Embryonic facial prominence (tissue), 1 donor: Measurements from ENCODE around the gene SLC13A2.
"Not testable (repeated sequence)": the region's sequence is repeated elsewhere in the genome, so short reads cannot be mapped to it uniquely, and the experiment has no call there.

ENCODE experiments used
- DNase-seq: peaks from one replicate; pipeline ENCODE4 v3.0.0-alpha.2; 2016; ENCODE audit errors: extremely low spot score

The SLC13A2 gene, protein sequence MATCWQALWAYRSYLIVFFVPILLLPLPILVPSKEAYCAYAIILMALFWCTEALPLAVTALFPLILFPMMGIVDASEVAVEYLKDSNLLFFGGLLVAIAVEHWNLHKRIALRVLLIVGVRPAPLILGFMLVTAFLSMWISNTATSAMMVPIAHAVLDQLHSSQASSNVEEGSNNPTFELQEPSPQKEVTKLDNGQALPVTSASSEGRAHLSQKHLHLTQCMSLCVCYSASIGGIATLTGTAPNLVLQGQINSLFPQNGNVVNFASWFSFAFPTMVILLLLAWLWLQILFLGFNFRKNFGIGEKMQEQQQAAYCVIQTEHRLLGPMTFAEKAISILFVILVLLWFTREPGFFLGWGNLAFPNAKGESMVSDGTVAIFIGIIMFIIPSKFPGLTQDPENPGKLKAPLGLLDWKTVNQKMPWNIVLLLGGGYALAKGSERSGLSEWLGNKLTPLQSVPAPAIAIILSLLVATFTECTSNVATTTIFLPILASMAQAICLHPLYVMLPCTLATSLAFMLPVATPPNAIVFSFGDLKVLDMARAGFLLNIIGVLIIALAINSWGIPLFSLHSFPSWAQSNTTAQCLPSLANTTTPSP

DNA sequence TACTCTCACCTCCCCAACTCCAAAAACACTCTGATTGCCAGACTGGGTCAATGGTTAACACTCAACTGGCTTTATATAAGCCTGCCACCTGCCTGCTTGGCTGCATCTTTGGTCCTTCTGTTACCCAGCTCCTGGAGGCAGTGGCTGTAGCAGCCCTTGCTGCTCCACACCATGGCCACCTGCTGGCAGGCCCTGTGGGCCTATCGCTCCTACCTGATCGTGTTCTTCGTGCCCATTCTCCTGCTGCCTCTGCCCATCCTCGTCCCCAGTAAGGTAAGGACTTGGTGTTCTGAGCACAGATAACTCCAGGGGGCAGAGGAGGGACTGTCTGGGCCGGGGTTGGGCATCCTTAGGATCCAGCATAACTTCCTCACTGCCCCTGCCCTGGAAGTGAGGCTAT, at the start of gene SLC13A2:
Gene SLC13A2 (plus strand): TSS at position 103 of the 400 bp plus-strand sequence. CDS start 69 bp downstream, at position 172.
- DNase-seq: no peak

DNA sequence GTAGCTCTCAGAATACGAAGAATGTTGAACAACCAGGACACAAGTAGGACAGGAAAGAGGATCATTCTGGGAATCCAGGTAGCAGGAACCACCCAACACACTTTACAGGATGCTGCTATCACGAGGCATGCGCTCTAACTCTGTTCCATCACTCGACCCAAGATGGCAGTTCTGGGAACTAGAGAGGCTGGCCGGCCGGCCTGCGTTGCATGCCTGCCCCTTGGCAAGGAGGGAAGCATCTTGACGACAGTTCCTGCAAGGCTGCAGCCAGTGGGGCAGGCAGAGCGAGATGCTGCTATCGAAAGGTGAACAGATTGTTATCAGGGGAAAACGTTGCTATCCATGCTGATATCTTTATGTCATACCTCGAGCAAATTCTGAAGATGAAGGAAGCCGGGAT, 48.2 kb upstream of the SLC13A2 start:
- no peak for DNase-seq

DNA sequence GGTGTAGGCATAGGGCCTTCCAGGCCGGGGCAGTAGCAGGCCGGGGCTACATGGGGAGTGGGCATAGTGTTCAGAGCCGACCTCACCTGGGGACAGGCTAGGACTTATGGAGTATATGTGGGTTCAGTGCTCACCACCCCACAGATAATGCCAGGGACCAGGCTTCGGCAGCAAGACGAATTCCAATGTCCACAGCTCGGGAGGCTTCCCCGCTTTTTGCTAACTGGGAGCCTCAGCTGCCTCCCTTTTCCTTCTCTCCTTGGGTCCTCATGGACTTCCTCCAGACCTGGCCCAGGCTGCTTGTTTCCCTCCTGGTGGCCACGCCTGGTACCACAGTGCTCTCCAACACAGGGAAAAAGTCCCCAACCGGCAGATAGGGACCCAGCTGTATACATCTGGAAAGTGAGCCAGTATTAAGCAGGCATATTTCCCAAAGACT, 47.3 kb upstream of the SLC13A2 start:
- DNase-seq: no peak

DNA sequence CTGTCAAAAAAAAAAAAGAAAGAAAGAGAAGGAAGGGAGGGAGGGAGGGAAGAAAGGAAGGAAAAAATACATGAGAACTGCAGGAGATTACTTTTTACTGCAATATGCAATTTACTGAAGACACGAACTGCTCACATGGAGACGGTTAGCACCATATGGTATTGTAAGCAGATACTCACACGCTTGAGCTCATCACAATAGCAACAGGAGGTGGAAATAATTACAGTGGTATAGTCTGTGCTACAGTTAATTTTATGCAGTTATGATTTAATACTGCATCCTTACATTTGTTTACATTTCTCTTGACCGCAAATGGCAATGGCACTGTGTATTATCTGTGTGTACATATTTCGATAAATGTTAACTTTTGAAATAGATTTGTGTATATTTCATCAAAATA, 46.1 kb upstream of the SLC13A2 start:
- DNase-seq: no peak

DNA sequence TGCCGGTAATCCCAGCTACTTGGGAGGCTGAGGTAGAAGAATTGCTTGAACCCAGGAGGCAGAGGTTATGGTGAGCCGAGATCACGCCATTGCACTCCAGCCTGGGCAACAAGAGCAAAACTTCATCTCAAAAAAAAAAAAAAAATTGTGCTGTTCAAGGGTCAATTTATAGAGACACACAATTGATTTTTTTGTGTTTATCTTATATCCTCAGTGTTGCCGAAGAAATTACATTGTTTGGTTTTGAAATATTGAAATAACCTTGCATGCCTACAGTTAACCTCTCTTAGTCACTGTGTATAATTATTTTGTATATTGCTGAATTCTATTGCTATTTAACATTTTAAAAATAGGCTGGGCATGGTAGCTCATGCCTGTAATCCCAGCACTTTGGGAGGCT, 45.5 kb upstream of the SLC13A2 start:
- not testable (repeated sequence) for DNase-seq

DNA sequence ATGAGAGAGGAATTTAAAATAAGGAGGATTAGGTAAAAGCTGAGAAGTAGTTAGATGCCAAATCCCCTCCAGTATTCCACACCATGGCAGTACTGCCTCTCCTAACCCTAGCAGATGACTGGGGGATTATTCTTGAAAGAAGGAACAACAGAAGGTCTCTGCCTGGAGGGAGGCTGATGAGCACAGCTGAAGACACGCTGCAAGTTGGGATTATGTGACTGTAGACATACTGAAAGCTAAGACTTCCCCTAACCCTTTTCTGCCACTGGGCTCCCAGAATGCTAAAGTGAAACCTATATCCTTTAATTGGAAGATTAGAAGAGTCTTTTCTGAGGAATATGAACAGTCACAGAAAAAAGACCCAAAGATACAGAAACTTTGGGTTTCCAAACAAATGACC, 39.7 kb upstream of the SLC13A2 start:
- DNase-seq: no peak

DNA sequence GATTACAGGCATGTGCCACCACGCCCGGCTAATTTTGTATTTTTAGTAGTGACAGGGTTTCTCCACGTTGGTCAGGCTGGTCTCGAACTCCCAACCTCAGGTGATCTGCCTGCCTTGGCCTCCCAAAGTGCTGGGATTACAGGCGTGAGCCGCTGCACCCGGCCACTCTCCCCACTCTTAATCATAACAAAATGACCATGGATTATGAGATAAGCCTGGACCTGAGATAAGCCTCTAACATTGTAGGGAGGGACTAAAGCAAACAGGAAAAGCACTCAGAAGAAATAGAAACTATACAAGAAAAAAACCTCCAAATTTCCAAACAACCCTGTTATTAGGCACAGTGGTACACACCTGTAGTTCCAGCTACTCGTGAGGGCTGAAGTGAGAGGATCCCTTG, 39.1 kb upstream of the SLC13A2 start:
- not testable (repeated sequence) for DNase-seq

DNA sequence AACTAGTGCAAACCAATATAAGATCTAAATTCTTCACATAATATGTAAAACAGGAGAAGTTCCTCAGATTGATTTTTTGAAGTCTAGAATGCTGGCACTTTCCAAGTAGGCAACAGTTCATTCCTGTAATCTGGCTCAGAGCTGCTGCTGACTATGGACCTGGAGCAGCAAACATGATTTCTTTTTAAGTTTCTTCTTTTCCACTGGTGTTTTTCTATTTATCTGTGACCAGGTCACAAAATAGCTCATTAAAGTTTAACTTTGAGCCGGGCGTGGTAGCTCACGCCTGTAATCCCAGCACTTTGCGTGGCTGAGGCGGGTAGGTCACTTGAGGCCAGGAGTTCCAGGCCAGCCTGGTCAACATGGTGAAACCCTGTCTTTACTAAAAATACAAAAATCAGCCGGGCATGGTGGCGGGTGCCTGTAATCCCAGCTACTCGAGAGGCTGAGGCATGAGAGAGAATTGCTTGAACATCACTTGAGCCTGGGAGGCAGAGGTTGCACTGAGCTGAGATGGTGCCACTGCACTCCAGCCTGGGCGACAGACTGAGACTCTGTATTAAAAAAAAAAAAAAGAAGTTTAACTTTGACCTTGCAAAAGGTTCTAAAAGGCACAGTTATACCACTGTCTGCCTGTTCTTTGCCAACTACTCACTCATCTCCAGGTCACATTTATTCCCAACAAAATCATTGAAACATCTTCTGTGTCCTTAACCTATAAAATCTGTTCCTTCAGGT, 29.4 kb upstream of the SLC13A2 start:
- DNase-seq: no peak

DNA sequence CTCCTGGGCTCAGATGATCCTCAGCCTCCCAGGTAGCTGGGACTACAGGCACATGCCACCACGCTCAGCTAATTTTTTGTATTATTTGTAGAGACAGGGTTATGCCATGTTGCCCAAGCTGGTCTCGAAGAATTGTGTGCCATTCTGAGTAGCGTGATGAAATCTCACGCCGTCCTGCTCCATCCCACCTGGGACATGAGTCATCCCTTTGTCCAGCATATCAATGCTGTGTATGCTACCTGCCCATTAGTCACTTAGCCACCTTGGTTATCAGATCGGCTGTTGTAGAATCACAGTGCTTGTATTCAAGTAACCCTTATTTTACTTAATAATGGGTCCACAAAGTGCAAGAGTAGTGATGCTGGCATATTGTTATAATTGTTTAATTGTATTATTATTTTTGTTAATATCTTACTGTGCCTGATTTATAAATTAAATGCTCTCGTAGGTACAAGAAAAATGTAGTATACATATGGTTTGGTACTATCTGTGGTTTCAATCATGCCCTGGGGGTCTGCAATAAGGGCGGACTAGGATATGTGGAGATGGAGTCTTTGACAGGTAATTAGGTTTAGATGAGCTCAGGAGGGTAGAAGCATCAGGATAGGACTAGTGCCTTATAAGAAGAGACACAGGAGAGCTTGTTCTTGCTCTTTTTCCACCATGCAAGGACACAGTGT, 26.6 kb upstream of the SLC13A2 start:
- DNase-seq: no peak

DNA sequence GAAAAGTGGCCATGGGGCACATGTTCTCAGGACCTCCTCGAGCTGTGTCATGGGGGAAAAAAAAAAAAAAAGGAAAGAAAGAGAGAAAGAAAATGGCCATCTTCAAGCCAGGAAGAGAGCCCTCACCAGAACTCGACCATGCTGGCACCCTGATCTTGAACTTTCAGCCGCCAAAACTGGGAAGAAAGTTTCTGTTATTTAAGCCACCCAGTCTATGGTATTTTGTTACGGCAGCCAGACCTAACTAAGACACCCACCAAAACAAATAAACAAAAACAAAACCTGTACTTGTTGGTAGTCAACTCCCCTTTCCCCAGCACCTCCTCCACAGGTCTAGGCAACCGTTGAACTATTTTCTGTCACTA, 26.1 kb upstream of the SLC13A2 start:
- DNase-seq: no peak

DNA sequence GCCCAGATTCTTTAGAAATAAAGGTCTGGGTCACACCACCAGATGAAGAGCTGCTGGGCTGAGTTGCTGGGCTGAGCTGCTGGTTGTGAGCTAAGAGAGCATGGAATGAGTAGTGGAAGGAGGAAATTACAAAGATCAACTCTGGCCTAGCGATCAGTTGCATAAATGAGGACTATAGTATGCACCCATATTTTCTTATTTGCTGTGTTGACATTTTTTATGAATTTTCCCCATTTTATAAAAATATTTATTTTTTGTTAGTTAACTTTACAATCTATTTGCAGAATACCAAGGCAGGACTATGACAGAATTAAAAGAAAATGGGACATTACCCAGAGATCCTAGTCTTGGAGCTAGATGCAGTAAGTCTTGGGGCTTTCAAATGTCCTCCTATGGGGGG, 23.6 kb upstream of the SLC13A2 start:
- no peak for DNase-seq

DNA sequence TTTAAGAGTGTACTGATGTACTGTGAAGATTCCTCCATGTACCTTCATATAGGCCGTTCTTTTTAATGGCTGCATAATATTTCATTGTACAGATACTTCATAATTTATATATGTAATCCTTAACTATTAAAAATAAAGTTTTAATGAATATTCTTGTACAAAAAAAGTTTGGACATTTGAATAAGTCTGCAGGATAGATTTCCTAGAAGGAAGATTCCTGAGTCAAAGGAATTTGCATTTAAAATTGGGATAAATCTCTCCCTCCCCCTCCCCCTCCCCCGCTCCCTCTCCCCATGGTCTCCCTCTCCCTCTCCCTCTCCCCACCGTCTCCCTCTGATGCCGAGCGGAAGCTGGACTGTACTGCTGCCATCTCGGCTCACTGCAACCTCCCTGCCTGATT, 15.6 kb upstream of the SLC13A2 start:
- no peak for DNase-seq

DNA sequence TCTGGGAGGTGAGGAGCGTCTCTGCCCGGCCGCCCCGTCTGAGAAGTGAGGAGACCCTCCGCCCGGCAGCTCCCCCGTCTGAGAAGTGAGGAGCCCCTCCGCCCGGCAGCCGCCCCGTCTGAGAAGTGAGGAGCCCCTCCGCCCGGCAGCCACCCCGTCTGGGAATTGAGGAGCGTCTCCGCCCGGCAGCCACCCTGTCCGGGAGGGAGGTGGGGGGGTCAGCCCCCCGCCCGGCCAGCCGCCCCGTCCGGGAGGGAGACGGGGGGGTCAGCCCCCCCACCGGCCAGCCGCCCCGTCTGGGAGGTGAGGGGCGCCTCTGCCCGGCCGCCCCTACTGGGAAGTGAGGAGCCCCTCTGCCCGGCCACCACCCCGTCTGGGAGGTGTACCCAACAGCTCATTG, 14.6 kb upstream of the SLC13A2 start:
- not testable (repeated sequence) for DNase-seq

DNA sequence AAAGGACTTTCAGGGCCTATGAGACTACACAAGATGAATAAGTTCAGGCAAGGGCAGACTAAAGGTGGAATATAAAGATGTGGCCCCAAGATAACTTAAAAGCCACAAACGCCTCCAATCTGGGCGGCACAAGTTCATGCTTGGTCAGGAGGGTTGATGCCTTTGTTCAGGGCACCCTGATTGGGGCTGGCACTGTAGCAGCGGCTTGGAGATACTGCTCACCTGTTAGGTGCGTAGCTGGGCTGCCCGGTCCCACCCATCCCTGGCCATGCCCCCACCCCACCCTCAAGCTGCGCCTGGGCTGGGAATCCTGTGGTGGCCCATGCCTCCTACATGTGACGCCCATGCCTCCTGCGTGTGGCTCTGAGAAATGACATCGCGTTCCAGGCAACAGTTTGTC, 12.5 kb upstream of the SLC13A2 start:
- DNase-seq: no peak

DNA sequence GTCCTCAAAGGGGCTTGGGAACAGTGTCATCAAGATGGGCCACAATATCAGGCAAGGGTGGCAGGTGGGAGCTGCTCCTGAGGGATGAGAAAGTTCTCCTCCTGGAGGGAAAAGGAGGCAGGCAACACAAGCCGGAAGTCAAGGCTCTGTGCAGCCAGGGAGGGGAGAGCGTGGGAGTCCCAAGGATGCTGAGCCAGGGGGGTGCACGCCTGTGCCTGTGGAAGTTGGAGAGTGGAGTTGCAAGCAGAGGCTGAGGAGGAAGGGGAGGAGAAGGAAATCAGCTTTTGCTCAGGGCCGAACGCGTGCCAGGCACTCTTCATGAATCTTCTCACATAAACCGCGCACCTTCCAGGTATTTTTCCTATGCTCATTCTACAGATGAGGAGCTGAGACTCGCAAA, 7.4 kb upstream of the SLC13A2 start:
- DNase-seq: no peak

DNA sequence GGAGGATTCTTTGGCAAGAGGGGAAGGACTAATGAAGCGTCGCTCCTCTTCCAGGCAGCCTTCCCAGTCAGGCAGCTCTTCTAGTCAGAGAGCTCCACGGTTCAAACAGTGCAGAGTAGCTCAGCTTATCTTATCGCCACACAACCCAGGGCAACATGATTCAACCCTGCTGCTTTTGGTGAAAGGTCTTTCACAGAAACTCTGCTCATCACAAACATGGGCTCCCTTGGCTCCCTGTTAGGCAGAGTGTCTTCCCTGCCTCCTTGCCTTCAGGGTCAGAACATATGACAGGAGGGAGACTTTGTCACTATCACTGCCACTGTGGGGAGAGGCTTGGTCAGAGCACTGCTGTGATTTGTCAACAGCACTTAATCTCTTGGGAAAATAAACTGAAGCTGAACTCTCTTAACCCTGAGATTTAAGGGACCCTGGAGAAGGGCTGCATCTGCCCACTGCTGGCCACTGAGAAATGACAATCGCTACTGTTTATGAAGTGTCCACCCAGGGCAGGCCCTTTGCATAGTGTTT, 6.9 kb upstream of the SLC13A2 start:
- peak; percentile 4 for DNase-seq

DNA sequence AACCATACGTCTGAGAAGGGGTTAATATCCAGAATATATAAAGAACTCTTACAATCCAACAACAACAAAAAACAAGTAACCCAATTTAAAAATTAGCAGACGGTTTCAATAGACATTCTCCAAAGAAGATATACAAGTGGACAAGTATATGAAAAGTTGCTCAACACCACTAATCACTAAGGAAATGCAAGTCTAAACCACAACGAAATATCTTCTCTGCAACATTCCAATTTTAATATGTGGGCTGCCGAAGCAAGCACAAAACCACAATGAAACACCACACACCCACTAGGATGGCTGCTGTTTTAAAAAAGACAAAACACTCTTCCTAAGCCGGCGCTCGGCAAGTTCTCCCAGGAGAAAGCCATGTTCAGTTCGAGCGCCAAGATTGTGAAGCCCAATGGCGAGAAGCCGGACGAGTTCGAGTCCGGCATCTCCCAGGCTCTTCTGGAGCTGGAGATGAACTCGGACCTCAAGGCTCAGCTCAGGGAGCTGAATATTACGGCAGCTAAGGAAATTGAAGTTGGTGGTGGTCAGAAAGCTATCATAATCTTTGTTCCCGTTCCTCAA, 5.9 kb upstream of the SLC13A2 start:
- DNase-seq: peak; percentile 4

DNA sequence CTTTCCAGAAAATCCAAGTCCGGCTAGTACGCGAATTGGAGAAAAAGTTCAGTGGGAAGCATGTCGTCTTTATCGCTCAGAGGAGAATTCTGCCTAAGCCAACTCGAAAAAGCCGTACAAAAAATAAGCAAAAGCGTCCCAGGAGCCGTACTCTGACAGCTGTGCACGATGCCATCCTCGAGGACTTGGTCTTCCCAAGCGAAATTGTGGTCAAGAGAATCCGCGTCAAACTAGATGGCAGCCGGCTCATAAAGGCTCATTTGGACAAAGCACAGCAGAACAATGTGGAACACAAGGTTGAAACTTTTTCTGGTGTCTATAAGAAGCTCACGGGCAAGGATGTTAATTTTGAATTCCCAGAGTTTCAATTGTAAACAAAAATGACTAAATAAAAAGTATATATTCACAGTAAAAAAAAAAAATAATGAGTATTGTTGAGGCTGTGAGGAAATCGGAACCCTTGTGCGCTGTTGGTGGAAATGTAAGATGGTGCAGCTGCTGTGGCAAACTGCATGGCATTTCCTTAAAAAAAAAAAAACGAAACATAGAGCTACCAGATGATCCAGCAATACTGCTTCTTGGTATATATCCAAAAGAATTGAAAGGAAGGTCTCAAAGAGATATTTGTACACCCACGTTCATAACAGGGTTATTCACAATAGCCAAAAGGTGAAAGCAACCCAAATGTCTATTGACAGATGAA, 5.3 kb upstream of the SLC13A2 start:
- peak; percentile 2 for DNase-seq

DNA sequence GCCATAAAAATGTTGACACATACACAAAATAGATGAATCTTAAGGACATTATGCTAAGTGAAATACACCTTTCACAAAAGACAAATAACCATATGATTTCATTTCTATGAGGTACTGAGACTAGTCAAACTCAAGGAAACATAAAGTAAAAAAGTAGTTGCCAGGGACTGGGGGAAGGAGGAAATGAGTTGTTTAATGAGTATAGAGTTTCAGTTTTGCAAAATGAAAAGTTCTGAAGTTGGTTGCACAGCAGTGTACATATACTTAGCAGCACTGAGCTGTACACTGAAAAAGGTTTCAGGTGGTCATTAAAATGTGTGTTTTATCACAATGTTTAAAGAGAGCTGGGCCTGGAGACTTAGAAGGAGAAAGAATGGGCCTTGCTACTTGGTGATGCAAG, 4.7 kb upstream of the SLC13A2 start:
- DNase-seq: peak; percentile 5

DNA sequence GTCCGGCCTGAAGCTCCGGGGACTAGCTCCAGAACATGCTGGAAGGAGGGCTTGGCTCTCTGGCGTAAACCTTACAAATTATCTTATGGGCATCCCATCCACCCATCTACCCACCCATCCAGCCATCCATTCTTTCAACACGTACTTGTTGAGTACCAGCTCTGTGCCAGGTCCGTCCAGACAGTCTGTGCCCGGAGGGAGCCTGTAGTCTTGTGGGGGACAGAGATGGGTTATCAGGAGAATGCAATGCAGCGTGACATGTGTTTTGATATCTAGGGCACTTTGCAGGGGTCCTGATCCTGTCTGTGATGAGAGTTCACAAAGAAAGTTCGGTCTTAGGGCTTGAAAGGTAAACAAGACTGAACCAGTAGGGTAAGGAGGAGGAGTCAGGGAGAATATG, 4.1 kb upstream of the SLC13A2 start:
- no peak for DNase-seq
